Natural killer cell (primary cell): ENCODE results near the gene ACOD1. TPM values are rescaled to one million over a fixed set of nuclear protein-coding genes. Genes with fewer than 3 reads are reported as not detected.
"Not testable (repeated sequence)": the region's sequence is repeated elsewhere in the genome, so short reads cannot be mapped to it uniquely, and the experiment has no call there.

ENCODE experiments used
- ATAC-seq, 3 donors: fragments of 150-1000 bp in 2 of 3; fragments of 200-7000 bp in 1 of 3; cut with Tn5 transposase; 1 replicate in 1 of 3; 2 replicates in 2 of 3; pipeline ENCODE4 v1.10.0; 2021; ENCODE audit warnings: mild to moderate bottlenecking in 2 of 3, moderate library complexity in 2 of 3
- DNase-seq, 2 donors: peaks; one replicate each; pipeline versions ENCODE4 v3.0.0 to v3.0.0-alpha.2; 2013 to 2021; ENCODE audit warnings: mixed read lengths in 1 of 2
- H3K27ac ChIP-seq: one replicate; pipeline ENCODE4 v1.5.1; 2013; ENCODE audit warnings: mild to moderate bottlenecking, low read length
- H3K27me3 ChIP-seq: one replicate; pipeline ENCODE4 v1.6.1; 2013; ENCODE audit warnings: low read length; ENCODE audit not compliant: control insufficient read depth, insufficient read depth
- H3K36me3 ChIP-seq: one replicate; pipeline ENCODE4 v1.6.1; 2013; ENCODE audit warnings: low read length; ENCODE audit not compliant: control insufficient read depth, insufficient read depth
- H3K4me1 ChIP-seq: one replicate; pipeline ENCODE4 v1.6.1; 2013; ENCODE audit warnings: low read length; ENCODE audit not compliant: control insufficient read depth, insufficient read depth
- H3K4me3 ChIP-seq: one replicate; pipeline ENCODE4 v1.5.1; 2013; ENCODE audit warnings: low read length
- H3K9me3 ChIP-seq: one replicate; pipeline ENCODE4 v1.6.1; 2013; ENCODE audit warnings: low read length; ENCODE audit not compliant: control insufficient read depth, insufficient read depth
- H3K27ac Mint-ChIP-seq, 2 donors: one replicate each; pipeline ENCODE4 v1.8.0; 2022; ENCODE audit warnings: mild to moderate bottlenecking in 2 of 2, mixed read lengths in 2 of 2, moderate library complexity in 1 of 2
- H3K27me3 Mint-ChIP-seq, 2 donors: one replicate each; pipeline ENCODE4 v1.8.0; 2022; ENCODE audit warnings: low read depth in 2 of 2, mixed read lengths in 2 of 2
- H3K36me3 Mint-ChIP-seq: one replicate; pipeline ENCODE4 v1.8.0; 2022; ENCODE audit warnings: mixed read lengths
- H3K4me1 Mint-ChIP-seq, 2 donors: one replicate each; pipeline ENCODE4 v1.8.0; 2022; ENCODE audit warnings: mixed read lengths in 2 of 2
- H3K4me3 Mint-ChIP-seq: one replicate; pipeline ENCODE4 v1.8.0; 2022; ENCODE audit warnings: mild to moderate bottlenecking, moderate library complexity, mixed read lengths
- H3K9me3 Mint-ChIP-seq, 2 donors: one replicate each; pipeline ENCODE4 v1.8.0; 2022; ENCODE audit warnings: mixed read lengths in 2 of 2
- WGBS: methylation state at CpG from one replicate; pipeline ENCODE4 v1.1.7; 2013; ENCODE audit warnings: missing lambda C conversion rate; ENCODE audit not compliant: insufficient coverage; 5-methylcytosine and 5-hydroxymethylcytosine counted together
- intact Hi-C: fragments of 100-400 bp; cut with micrococcal nuclease; formaldehyde crosslinking; loops from one replicate; pipeline ENCODE4 v1.14.2; 2022
- total RNA-seq, 4 donors: library from RNA; stranded (reverse); fragments of 120-200 nt in 1 of 4; gene quantifications; one replicate each; pipeline versions ENCODE4 v1.2.3 to v1.2.4, GENCODE V29; 2013 to 2022
- TF ChIP-seq, protein P1 (sequence below): fragments of 200-600 bp; IDR thresholded peaks from one replicate; pipeline ENCODE4 v1.8.0; 2022; ENCODE audit warnings: antibody characterized with exemption

ACOD1 gene
- total RNA-seq, 3 donors from 2014 or later (not counting 1 experiment from before 2014, with no cell fraction given) = not detected

DNA sequence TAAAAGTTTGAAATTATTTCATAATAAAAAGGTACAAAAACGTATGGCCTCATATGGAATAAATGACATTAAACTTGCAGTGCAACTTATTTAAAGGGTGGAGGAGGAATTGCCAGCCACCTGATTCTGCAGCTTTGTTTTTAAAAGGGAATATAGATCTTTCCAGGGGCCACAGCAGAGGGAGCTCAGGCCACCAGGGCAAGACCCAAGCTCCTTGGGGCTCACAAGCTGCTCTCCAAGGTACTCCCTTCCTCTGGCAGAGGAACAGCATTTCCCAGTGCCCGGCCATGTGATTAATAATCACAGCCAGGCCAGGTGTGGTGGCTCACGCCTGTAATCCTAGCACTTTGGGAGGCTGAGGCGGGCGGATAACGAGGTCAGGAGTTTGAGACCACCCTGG lies 6.2 kb downstream of the ACOD1 start:
- Histone ChIP-seq H3K4me1 (no peaks in the 10 kb centered on the region), H3K27ac (no peak overlapping the region), H3K36me3 (no peaks in the 10 kb centered on the region), H3K27me3 (no peaks in the 10 kb centered on the region), H3K4me3 (no peak overlapping the region), H3K9me3 (peaks cover 5% of the 10 kb centered on the region)
- intact Hi-C loops = no loop called here
- Mint-ChIP-seq H3K4me3 (no peak overlapping the region), H3K4me1 (no peaks in the 10 kb centered on the region), H3K9me3 (no peaks in the 10 kb centered on the region), H3K27me3 (peaks cover 21 to 59% of the 10 kb centered on the region in 2 donors), H3K27ac (no peak overlapping the region), H3K36me3 (no peaks in the 10 kb centered on the region)
- 86% methylated on average over 6 of the region's 6 CpGs for WGBS
- TF ChIP-seq, protein P1, sequence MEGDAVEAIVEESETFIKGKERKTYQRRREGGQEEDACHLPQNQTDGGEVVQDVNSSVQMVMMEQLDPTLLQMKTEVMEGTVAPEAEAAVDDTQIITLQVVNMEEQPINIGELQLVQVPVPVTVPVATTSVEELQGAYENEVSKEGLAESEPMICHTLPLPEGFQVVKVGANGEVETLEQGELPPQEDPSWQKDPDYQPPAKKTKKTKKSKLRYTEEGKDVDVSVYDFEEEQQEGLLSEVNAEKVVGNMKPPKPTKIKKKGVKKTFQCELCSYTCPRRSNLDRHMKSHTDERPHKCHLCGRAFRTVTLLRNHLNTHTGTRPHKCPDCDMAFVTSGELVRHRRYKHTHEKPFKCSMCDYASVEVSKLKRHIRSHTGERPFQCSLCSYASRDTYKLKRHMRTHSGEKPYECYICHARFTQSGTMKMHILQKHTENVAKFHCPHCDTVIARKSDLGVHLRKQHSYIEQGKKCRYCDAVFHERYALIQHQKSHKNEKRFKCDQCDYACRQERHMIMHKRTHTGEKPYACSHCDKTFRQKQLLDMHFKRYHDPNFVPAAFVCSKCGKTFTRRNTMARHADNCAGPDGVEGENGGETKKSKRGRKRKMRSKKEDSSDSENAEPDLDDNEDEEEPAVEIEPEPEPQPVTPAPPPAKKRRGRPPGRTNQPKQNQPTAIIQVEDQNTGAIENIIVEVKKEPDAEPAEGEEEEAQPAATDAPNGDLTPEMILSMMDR = no peak
- ATAC-seq = no peak
- no peak for DNase-seq

DNA sequence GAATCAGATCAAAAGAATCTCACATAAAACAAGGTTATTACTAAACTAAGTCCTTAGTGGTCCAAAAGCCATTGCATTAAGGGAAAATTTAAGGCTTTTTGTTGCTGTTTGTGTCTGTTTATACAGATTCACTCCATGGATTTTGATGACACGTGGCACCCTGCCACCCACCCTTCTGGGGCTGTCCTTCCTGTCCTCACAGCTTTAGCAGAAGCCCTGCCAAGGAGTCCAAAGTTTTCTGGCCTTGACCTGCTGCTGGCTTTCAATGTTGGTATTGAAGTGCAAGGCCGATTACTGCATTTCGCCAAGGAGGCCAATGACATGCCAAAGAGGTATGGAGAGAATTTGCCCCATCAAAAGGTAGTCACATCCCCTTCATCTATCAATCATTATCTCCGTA lies 6.9 kb downstream of the ACOD1 start:
- no peak overlapping the region for H3K27ac ChIP-seq
- H3K4me3 ChIP-seq = no peak overlapping the region
- ATAC-seq (no peak), DNase-seq (no peak)
- Mint-ChIP-seq H3K4me3 (no peak overlapping the region), H3K36me3 (peaks cover 4% of the 10 kb centered on the region), H3K9me3 (peaks cover under 1 to 1% of the 10 kb centered on the region in 2 donors), H3K4me1 (no peaks in the 10 kb centered on the region), H3K27me3 (peaks cover 17 to 52% of the 10 kb centered on the region in 2 donors), H3K27ac (no peak overlapping the region)
- WGBS = 91% methylated on average over 4 of the region's 4 CpGs
- TF ChIP-seq, protein P1 = no peak
- H3K4me1 ChIP-seq = no peaks in the 10 kb centered on the region
- peaks cover 11% of the 10 kb centered on the region for H3K9me3 ChIP-seq
- intact Hi-C loops = no loop called here
- H3K36me3 ChIP-seq = no peaks in the 10 kb centered on the region
- no peaks in the 10 kb centered on the region for H3K27me3 ChIP-seq

DNA sequence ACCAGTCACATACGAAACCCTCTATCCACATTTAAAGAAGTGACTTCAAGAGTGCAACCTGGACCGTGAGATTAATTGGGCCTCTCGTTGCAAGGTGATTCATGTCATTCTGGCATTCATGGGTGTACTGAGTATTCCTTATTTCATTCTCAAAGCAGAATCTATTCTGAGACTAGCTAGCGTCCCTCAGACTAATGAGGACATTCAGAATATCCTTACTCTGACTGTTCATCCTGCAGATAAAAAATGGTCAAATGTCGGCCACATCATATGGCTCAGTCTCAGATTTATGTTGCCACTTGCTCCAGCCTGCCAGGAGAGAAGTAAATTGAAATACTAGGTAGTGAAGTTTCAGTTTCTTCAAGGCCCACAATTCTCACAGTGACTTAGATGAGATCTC lies 7.3 kb downstream of the ACOD1 start:
- 90% methylated on average over 5 of the region's 5 CpGs for WGBS
- DNase-seq = no peak
- no peaks in the 10 kb centered on the region for H3K27me3 ChIP-seq
- Mint-ChIP-seq H3K36me3 (peaks cover 9% of the 10 kb centered on the region), H3K27ac (no peak overlapping the region), H3K27me3 (peaks cover 18 to 48% of the 10 kb centered on the region in 2 donors), H3K9me3 (peaks cover 5 to 6% of the 10 kb centered on the region in 2 donors), H3K4me1 (no peaks in the 10 kb centered on the region), H3K4me3 (no peak overlapping the region)
- H3K36me3 ChIP-seq = no peaks in the 10 kb centered on the region
- no peak overlapping the region for H3K4me3 ChIP-seq
- TF ChIP-seq, protein P1 = no peak
- intact Hi-C loops = no loop called here
- H3K9me3 ChIP-seq = peaks cover 11% of the 10 kb centered on the region
- no peaks in the 10 kb centered on the region for H3K4me1 ChIP-seq
- H3K27ac ChIP-seq = no peak overlapping the region
- ATAC-seq = no peak

DNA sequence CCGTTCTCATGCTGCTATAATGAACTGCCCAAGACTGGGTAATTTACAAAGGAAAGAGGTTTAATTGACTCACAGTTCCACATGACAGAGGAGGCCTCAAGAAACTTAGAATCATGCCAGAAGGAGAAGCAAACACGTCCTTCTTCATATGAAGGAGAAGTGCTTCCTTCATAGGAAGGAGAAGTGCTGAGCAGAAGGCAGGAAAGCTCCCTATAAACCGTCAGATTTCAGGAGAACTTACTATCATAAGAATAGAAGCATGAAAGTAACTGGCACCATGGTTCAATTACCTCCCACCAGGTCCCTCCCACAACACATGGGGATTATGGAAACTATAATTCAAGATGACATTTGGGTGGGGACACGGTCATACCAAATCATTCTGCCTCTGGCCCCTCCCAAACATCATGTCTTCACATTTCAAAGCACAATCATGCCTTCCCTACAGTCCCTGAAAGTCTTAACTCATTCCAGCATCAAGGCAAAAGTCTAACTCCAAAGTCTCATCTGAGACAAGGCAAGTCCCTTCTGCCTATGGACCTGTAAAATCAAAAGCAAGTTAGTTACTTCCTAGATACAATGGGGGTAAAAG lies 10.6 kb downstream of the ACOD1 start:
- Histone ChIP-seq H3K27me3 (no peaks in the 10 kb centered on the region), H3K4me1 (no peaks in the 10 kb centered on the region), H3K36me3 (no peaks in the 10 kb centered on the region), H3K27ac (no peak overlapping the region), H3K9me3 (peaks cover 11% of the 10 kb centered on the region), H3K4me3 (no peak overlapping the region)
- Mint-ChIP-seq H3K4me3 (no peak overlapping the region), H3K27ac (no peak overlapping the region), H3K36me3 (peaks cover 13% of the 10 kb centered on the region), H3K27me3 (peaks cover 10 to 25% of the 10 kb centered on the region in 2 donors), H3K9me3 (peaks cover 6 to 8% of the 10 kb centered on the region in 2 donors), H3K4me1 (no peaks in the 10 kb centered on the region)
- TF ChIP-seq, protein P1 = no peak
- WGBS = 88% methylated on average over 3 of the region's 4 CpGs
- ATAC-seq = no peak
- intact Hi-C loops = no loop called here
- DNase-seq = no peak

DNA sequence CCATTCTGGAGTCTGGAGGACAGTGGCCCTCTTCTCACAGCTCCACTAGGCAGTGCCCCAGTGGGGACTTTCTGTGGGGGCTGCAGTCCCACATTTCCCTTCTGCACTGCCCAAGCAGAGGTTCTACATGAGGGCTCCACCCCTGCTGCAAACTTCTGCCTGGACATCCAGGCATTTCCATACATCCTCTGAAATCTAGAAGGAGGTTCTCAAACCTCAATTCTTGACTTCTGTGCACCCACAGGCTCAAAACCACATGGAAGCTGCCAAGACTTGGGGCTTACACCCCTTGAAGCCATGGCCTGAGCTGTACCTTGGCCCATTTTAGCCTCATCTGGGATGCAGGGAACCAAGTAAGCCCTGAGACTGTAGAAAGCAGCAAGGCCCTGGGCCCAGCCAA lies 11.4 kb downstream of the ACOD1 start:
- intact Hi-C loops, H3K4me3 ChIP-seq, H3K4me1 ChIP-seq, H3K9me3 Mint-ChIP-seq, DNase-seq, ATAC-seq, H3K27ac Mint-ChIP-seq, H3K36me3 ChIP-seq, H3K4me1 Mint-ChIP-seq, H3K27ac ChIP-seq, H3K27me3 ChIP-seq, H3K4me3 Mint-ChIP-seq: not testable (repeated sequence)
- H3K36me3 Mint-ChIP-seq = peaks cover 13% of the 10 kb centered on the region
- H3K9me3 ChIP-seq = peaks cover 11% of the 10 kb centered on the region
- peaks cover 10 to 24% of the 10 kb centered on the region in 2 donors for H3K27me3 Mint-ChIP-seq
